Subcutaneous abdominal adipose tissue (tissue), 5 donors: ENCODE data around the gene SLC22A4.
A peak's percentile ranks its signal among the peaks of the same experiment; 100 is the strongest.

Experiments
- H3K27ac ChIP-seq: one replicate; pipeline ENCODE4 v1.7.0; 2013; ENCODE audit warnings: low read depth, mild to moderate bottlenecking, inconsistent platforms, low read length, moderate library complexity
- H3K27me3 ChIP-seq, 5 donors: one replicate each; pipeline ENCODE4 v1.7.0; 2013; ENCODE audit warnings: low read length in 5 of 5, inconsistent platforms in 1 of 5; ENCODE audit not compliant: control insufficient read depth in 5 of 5, insufficient read depth in 4 of 5
- H3K36me3 ChIP-seq, 5 donors: one replicate each; pipeline ENCODE4 v1.7.0; 2013; ENCODE audit warnings: low read length in 5 of 5; ENCODE audit not compliant: control insufficient read depth in 5 of 5, insufficient read depth in 5 of 5
- H3K4me1 ChIP-seq, 5 donors: one replicate each; pipeline ENCODE4 v1.7.0; 2013; ENCODE audit warnings: low read length in 5 of 5, mild to moderate bottlenecking in 3 of 5, moderate library complexity in 1 of 5; ENCODE audit not compliant: control insufficient read depth in 5 of 5, insufficient read depth in 5 of 5
- H3K4me3 ChIP-seq, 5 donors: one replicate each; pipeline ENCODE4 v1.7.0; 2013; ENCODE audit warnings: low read length in 5 of 5, low read depth in 1 of 5
- H3K9ac ChIP-seq, 5 donors: one replicate each; pipeline ENCODE4 v1.7.0; 2013; ENCODE audit warnings: low read length in 5 of 5, mild to moderate bottlenecking in 4 of 5, moderate library complexity in 3 of 5
- H3K9me3 ChIP-seq, 5 donors: one replicate each; pipeline ENCODE4 v1.7.0; 2013; ENCODE audit warnings: low read length in 5 of 5; ENCODE audit not compliant: control insufficient read depth in 5 of 5
- donor health status: healthy.
- donor health status: healthy.
- donor health status: healthy.
- donor health status: healthy.
- donor health status: healthy.

Gene SLC22A4

DNA sequence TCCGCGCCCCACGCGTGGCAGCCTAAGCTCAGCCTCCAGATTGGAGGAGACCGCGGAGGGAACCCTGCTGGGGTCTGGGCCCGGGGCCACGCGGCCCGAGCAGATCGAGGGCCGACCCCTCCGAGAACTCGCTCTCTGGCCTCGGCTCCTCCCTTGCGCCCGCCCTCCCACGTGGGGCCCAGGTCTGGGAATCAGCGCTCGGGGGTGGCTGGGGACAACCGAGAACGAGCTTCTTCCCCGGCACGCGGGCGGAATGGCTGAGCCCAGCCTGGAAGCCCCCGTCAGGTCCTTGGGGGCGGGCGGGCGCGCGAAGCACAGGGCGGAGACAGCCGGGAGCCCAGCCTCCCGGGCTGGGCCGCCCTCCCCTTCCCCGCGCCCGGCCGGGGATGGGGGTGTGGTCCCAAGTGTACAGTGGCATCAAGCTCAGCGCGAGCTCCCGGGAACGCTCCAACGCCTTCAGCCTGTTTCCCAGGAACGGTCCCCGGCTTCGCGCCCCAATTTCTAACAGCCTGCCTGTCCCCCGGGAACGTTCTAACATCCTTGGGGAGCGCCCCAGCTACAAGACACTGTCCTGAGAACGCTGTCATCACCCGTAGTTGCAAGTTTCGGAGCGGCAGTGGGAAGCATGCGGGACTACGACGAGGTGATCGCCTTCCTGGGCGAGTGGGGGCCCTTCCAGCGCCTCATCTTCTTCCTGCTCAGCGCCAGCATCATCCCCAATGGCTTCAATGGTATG, at the start of gene SLC22A4:
Gene SLC22A4, plus strand, starts transcription at position 403 of the 736 bp plus-strand sequence. Its CDS starts 223 bp downstream, at position 626.
- peaks cover 0 to 32% (median 24%) of the 10 kb centered on the region in 5 donors for H3K4me1 ChIP-seq
- H3K36me3 ChIP-seq = no peaks in the 10 kb centered on the region
- H3K27me3 ChIP-seq = no peaks in the 10 kb centered on the region
- H3K9ac ChIP-seq = peak within 1 kb of the TSS; percentile 81 to 89 (median 83)
- peak within 1 kb of the TSS; percentile 91 for H3K27ac ChIP-seq
- H3K9me3 ChIP-seq = no peaks in the 10 kb centered on the region
- peak within 1 kb of the TSS; percentile 75 to 81 (median 77) for H3K4me3 ChIP-seq

DNA sequence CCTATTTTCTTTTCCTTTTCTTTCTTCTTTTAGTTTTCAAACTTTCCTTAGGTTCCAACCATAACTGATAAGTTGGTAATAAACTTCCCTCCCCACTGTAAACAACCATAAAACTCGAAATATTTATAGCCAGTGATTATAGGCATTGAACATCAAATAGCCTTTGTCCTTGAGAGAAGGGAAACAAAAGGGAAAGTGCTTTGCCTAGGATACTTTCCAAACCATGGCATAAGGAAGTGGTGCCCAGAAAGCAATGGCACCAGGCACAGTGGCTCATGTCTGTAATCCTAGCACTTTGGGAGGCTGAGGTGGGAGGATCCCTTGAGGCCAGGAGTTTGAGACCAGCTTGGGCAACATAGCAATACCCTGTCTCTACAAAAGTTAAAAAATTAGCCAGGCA, 48.6 kb upstream of the SLC22A4 start:
- Histone ChIP-seq H3K36me3 (no peaks in the 10 kb centered on the region), H3K9me3 (peaks cover 0 to 26% (median 13%) of the 10 kb centered on the region in 5 donors), H3K4me3 (no peak overlapping the region), H3K9ac (no peak overlapping the region), H3K27ac (no peak overlapping the region), H3K4me1 (no peaks in the 10 kb centered on the region), H3K27me3 (no peaks in the 10 kb centered on the region)

DNA sequence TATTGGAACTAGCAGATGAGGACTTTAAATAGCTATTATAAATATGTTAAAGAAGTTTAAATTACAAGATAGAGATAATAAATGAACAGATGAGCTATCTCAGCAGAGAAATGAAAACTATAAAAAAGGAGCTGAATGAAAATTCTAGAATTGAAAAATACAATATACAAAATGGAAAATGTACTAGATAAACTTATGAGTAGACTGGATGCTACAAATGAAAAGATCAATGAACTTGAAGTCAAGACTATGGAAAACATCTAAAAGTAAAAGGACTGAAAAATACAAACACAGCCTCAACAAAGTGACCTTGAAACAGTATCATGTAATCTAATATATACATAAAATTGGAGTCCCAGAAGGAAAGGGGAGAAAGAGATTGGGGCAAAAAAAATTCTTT, 47.4 kb upstream of the SLC22A4 start:
- H3K36me3 ChIP-seq = no peaks in the 10 kb centered on the region
- H3K27ac ChIP-seq = no peak overlapping the region
- H3K9me3 ChIP-seq = peaks cover 0 to 23% (median 13%) of the 10 kb centered on the region in 5 donors
- H3K9ac ChIP-seq = no peak overlapping the region
- H3K4me3 ChIP-seq = no peak overlapping the region
- H3K27me3 ChIP-seq = no peaks in the 10 kb centered on the region
- no peaks in the 10 kb centered on the region for H3K4me1 ChIP-seq

DNA sequence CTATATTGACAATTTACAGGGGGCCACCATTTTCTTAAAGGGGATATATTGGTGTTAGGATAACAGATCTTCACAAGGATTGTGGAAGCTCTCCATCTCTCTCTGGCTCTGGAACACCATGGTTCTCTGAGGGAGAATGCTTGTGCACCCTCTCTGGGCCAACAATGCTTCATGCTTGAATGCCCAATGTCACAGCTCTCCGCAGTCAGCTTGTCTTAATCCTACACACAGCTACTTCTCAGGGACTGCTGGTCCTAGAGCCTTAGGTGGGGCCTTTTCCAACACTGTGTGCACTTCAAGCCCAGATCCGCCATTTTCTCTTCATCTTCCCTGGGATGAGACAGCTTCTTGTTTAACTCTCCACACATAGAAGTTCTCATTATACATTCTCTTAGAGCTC, 43.6 kb upstream of the SLC22A4 start:
- Histone ChIP-seq H3K27me3 (no peaks in the 10 kb centered on the region), H3K9ac (no peak overlapping the region), H3K36me3 (no peaks in the 10 kb centered on the region), H3K4me1 (peaks cover 7 to 20% (median 14%) of the 10 kb centered on the region in 5 donors), H3K27ac (no peak overlapping the region), H3K9me3 (peaks cover 0 to 10% (median 5%) of the 10 kb centered on the region in 5 donors), H3K4me3 (no peak overlapping the region)

DNA sequence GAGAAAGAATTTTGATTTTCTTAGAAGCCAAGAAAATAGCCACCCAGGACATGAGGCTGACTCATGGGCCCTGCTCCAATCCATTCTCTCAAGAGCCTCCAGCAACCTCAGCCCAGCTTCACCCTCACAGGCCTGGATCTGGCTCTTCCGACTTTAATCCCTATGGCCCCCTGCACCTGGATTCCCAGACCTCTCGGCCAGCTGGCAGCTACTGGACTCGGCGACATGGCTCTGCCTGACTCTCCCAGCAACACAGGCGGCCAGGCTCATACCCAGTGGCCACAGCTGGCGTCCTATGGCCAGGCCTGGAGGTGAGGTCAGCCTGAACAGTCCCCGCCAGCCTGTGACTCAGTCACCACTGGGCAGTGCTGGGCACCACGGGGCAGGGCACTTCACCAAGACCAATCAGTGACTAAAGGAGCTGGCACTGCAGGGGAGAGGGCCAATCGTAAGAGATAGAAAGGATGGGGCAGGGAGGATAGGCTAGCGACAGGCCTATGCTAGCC, 42.9 kb upstream of the SLC22A4 start:
- Histone ChIP-seq H3K27me3 (no peaks in the 10 kb centered on the region), H3K9me3 (peaks cover 0 to 4% (median 0%) of the 10 kb centered on the region in 5 donors), H3K4me3 (no peak overlapping the region), H3K27ac (no peak overlapping the region), H3K36me3 (no peaks in the 10 kb centered on the region), H3K4me1 (peaks cover 7 to 21% (median 14%) of the 10 kb centered on the region in 5 donors), H3K9ac (no peak overlapping the region)

DNA sequence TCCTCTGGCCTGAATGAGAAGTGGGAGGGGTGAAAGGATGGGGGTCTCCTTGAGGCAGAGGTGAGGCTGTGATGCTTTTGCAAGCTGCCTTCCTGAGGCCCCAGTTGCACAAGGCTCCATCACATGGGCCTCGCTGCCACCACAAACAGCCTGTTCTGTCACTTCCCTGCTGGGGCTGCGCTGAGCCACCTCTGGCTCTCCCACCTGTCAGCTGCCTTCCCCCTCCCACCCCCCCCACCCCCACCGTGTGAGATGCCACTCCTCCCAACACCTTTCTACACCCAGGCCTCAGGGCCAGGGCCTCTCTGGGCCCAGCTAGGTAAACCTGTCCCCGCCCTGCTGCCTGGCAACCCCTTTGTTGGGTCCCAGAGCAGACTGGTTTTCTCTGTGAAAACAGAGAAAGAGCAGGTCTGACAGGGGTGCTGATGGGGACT, 41.2 kb upstream of the SLC22A4 start:
- no peak overlapping the region for H3K9ac ChIP-seq
- no peaks in the 10 kb centered on the region for H3K9me3 ChIP-seq
- peaks cover 7 to 32% (median 23%) of the 10 kb centered on the region in 5 donors for H3K4me1 ChIP-seq
- H3K27ac ChIP-seq = no peak overlapping the region
- H3K4me3 ChIP-seq = no peak overlapping the region
- no peaks in the 10 kb centered on the region for H3K36me3 ChIP-seq
- peaks cover 0 to 3% (median 0%) of the 10 kb centered on the region in 5 donors for H3K27me3 ChIP-seq

DNA sequence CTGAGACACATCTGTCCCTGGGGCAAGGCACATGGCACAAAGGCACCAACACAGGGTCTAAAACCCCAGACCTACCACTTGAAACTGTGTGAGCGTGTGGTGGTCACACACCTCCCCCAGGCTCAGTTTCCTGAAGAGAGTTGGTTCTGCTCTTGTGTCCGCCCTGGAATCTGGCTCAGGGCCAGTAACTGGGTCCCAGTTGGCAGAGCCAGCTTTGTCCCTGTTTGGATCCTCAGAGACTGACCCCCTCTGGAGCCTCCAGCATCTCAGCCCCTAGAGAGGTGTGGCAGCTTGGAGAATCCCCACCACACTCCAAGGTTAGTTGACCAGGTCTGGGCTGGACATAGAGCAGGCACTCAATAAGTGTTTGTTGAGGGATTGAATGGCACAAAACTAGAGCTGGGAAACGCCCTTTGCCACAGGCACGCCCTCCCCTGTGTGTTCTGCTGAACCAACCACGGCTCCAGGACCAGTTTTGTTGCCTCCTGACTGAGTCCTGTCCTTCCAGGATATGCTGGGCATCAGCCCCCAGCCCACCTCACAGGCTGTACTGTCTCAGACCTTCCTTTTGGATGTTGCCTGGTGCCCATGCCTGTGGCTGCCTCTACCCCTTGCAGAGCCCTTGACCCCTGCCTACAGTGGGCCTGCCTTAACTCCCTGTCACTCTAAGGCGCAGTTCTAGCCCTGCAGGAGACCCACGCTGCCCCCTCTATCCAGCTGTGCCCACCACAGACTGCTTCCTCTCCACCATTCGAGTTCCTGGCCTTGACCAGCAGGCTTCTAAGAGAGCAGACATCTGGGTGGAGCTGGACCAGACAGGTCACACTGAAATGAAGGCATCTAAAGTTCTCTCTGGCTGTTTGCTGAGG, 40.5 kb upstream of the SLC22A4 start:
- H3K4me1 ChIP-seq = peaks cover 7 to 39% (median 29%) of the 10 kb centered on the region in 5 donors
- peaks cover 0 to 5% (median 0%) of the 10 kb centered on the region in 5 donors for H3K27me3 ChIP-seq
- H3K27ac ChIP-seq = no peak overlapping the region
- H3K4me3 ChIP-seq = no peak overlapping the region
- no peaks in the 10 kb centered on the region for H3K9me3 ChIP-seq
- no peak overlapping the region for H3K9ac ChIP-seq
- no peaks in the 10 kb centered on the region for H3K36me3 ChIP-seq

DNA sequence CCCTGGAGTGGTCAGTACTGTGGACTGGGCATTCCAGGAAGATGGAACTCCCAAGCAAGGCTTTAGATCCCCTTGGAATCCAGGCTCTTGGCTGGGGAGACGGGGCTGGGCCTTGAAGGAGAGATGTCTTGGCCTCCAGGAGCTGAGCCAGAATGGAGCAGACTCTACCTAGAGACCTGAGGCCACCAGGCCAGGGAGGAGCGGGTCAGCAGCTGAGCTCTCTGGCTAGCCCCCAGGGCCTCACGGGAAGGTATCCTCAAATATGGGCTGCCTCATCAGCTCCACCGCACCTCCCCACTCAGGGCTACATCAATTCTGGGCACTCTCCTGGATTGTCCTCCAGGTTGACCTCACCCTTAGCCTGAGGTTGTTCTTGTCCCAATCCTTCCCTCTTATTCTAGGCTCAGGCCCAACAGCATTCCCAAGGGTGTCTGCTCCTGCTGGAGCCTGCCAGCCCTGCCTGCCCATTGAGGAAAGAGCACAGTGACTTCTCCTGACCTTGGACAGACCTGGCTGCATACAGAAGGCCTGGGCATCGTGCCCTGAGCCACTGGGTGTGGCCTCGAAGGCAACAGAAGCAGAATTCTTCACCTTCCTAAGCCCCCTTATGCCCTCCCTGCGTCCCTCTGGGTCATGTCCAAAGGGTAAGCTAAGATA, 39.7 kb upstream of the SLC22A4 start:
- H3K4me3 ChIP-seq = no peak overlapping the region
- H3K27me3 ChIP-seq = peaks cover 0 to 5% (median 0%) of the 10 kb centered on the region in 5 donors
- H3K36me3 ChIP-seq = no peaks in the 10 kb centered on the region
- no peaks in the 10 kb centered on the region for H3K9me3 ChIP-seq
- H3K4me1 ChIP-seq = peaks cover 7 to 47% (median 33%) of the 10 kb centered on the region in 5 donors
- no peak overlapping the region for H3K9ac ChIP-seq
- H3K27ac ChIP-seq = no peak overlapping the region

DNA sequence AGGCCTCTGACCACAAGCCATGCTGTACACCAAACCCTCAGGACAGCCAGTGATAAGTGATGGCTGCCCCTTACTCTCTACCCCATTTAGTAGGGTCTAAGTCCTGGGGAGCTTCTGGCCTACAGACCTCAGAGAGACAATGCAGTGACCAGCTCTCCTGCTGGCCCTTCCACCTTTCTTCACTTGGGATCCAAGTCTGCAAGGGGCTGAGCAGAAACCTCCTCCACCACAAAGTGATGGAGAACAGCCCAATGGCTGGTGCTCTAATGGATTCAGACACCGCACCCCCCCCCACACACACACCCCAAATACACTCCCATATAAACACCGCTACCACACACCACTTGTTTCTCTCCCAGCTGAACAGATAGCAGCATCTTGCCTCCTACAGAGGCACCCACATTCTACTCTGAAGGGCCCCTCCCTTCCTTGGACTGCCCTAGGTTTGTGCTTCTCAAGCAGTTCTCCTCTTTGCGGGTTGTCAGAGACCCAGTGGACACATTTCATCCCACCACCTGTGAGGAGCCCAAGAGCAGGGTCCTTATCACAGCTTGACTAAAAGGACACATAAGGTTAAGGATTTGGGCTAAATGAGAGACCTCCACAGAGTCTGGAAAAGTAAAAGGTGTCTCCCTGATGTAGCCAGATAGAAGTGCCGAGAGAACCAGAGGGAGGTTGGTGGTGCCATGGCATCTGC, 38.0 kb upstream of the SLC22A4 start:
- H3K36me3 ChIP-seq = no peaks in the 10 kb centered on the region
- H3K9me3 ChIP-seq = no peaks in the 10 kb centered on the region
- peaks cover 7 to 64% (median 43%) of the 10 kb centered on the region in 5 donors for H3K4me1 ChIP-seq
- H3K27me3 ChIP-seq = peaks cover 0 to 8% (median 0%) of the 10 kb centered on the region in 5 donors
- H3K4me3 ChIP-seq = no peak overlapping the region
- no peak overlapping the region for H3K27ac ChIP-seq
- no peak overlapping the region for H3K9ac ChIP-seq
